ENCODE measurements around the gene HSF2.

DNA sequence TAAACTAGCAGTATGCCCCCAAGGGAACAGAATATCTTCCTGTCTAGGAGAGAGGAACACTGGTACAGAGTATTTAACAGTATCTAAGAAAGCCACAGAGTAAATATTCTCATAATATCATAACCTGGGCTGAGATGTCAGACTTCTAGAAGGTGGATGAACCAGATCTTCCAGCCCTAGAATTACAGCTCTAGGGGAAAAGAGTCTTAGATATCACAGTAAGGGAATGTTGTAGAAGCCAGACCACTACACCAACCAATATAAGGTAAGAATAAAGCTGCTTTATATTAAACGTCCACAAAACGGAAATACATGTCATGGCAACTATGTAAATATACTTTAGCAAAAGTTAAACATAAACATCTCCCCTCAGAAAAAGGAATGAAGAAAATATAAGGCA lies 59.8 kb downstream of the HSF2 start:
- TF ChIP-seq POLR2A (IDR thresholded peaks at IDR 0.05): no peak
- TF ChIP-seq, protein P1, sequence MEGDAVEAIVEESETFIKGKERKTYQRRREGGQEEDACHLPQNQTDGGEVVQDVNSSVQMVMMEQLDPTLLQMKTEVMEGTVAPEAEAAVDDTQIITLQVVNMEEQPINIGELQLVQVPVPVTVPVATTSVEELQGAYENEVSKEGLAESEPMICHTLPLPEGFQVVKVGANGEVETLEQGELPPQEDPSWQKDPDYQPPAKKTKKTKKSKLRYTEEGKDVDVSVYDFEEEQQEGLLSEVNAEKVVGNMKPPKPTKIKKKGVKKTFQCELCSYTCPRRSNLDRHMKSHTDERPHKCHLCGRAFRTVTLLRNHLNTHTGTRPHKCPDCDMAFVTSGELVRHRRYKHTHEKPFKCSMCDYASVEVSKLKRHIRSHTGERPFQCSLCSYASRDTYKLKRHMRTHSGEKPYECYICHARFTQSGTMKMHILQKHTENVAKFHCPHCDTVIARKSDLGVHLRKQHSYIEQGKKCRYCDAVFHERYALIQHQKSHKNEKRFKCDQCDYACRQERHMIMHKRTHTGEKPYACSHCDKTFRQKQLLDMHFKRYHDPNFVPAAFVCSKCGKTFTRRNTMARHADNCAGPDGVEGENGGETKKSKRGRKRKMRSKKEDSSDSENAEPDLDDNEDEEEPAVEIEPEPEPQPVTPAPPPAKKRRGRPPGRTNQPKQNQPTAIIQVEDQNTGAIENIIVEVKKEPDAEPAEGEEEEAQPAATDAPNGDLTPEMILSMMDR (IDR thresholded peaks at IDR 0.05): no peak

Measured in thyroid gland (tissue), 4 donors.